Epithelial cell of esophagus (primary cell): Measurements from ENCODE around the gene TNFRSF8.
"Not testable (repeated sequence)": the region's sequence is repeated elsewhere in the genome, so short reads cannot be mapped to it uniquely, and the experiment has no call there.

Source experiments
- DNase-seq: peaks from one replicate; pipeline ENCODE4 v3.0.0; 2010; ENCODE audit warnings: low read depth
- H3K4me3 ChIP-seq: 2 replicates; pipeline ENCODE4 v1.5.1; 2011; ENCODE audit warnings: mild to moderate bottlenecking, low read length, control low read depth
- TF ChIP-seq, protein P1 (sequence below): IDR thresholded peaks from 2 replicates; pipeline ENCODE4 v1.5.1; 2011; ENCODE audit warnings: low read depth, mild to moderate bottlenecking, low read length, control low read depth, inconsistent platforms; ENCODE audit not compliant: insufficient read depth; ENCODE audit errors: missing control alignments

The TNFRSF8 gene

DNA sequence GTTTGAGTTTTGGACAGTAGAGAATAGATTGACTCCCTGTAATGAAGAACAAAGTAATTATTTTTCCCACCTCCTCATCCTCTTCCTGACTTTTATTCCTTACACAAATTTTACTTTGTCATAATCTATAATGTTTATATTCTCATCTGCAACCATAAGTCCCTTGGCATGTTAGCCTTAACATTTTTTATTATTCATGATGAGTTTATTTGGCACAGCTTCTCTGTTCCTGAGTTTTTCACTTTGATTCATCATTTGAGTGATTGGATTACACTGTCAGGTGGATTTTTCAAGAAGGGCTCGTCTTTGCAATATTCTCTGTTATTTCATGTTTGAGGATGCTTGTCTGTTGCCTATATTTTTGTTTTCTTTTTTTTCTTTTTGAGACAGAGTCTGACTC, 35.7 kb downstream of the TNFRSF8 start:
- H3K4me3 ChIP-seq: no peak overlapping the region
- TF ChIP-seq, protein P1, sequence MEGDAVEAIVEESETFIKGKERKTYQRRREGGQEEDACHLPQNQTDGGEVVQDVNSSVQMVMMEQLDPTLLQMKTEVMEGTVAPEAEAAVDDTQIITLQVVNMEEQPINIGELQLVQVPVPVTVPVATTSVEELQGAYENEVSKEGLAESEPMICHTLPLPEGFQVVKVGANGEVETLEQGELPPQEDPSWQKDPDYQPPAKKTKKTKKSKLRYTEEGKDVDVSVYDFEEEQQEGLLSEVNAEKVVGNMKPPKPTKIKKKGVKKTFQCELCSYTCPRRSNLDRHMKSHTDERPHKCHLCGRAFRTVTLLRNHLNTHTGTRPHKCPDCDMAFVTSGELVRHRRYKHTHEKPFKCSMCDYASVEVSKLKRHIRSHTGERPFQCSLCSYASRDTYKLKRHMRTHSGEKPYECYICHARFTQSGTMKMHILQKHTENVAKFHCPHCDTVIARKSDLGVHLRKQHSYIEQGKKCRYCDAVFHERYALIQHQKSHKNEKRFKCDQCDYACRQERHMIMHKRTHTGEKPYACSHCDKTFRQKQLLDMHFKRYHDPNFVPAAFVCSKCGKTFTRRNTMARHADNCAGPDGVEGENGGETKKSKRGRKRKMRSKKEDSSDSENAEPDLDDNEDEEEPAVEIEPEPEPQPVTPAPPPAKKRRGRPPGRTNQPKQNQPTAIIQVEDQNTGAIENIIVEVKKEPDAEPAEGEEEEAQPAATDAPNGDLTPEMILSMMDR: no peak
- peak; percentile 13 for DNase-seq

DNA sequence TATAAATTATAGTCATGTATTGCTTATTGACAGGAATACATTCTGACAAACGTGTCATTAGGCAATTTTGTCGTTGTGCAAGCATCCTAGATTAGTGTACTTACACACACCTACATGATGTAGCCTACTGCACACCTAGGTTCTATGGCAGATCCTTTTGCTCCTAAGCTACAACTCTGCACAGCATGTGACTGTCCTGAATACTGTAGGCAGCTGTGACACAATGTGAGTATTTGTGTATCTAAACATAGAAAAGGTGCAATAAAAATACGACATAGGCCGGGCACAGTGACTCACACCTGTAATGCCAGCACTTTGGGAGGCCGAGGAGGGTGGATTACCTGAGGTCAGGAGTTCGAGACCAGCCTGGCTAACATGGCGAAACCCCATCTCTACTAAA, 36.5 kb downstream of the TNFRSF8 start:
- H3K4me3 ChIP-seq: no peak overlapping the region
- peak; percentile 11 for DNase-seq
- TF ChIP-seq, protein P1: no peak

DNA sequence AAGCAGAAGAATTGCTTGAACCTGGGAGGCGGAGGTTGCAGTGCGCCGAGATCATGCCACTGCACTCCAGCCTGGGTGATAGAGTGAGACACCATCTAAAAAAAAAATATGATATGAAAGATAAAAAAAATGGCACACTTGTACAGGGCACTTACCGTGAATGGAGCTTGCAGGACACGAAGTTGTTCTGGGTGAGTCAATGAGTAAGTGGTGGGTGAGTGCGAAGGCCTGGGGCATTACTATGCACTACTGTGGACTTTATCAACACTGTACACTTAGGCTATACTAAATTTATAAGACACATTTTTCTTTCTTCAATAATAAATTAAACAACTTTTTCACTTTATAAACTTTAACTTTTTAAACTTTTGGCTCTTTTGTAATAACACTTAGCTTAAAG, 37.0 kb downstream of the TNFRSF8 start:
- TF ChIP-seq, protein P1: no peak
- DNase-seq: peak; percentile 15
- no peak overlapping the region for H3K4me3 ChIP-seq

DNA sequence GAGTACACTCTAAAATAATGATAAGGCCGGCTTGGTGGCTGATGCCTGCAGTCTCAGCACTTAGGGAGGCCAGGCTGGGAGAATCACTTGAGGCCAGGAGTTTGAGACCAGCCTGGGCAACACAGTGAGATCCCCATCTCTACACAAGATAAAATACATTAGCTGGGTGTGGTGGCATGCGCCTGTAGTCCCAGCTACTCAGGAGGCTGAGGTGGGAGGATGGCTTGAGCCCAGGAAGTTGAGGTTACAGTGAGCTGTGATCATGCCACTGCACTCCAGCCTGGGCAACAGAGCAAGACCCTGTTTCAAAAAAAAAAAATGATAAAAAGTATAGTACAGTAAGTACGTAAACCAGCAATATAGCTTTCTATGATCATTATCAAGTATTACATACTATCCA, 38.0 kb downstream of the TNFRSF8 start:
- not testable (repeated sequence) for H3K4me3 ChIP-seq, DNase-seq

DNA sequence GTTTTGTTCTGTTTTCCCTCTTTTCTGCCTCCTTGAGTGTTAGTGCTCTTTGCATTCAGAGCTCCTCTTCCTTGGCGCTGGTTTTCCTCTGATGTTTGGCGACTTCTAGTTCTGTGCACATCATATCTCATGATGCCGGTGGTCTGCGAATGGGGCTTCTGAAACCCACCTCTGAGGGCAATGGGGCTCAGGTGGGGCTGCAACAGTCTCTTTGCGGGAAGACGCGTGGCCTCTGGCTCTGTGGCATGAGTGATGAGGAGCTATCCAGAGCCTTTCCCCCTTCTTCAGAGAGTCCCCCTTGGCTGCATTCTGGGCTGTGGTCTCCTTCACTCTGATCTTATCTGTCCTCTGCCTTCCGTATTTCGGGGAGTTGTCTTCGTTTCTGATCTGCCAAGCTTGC, 39.0 kb downstream of the TNFRSF8 start:
- TF ChIP-seq, protein P1: no peak
- H3K4me3 ChIP-seq: no peak overlapping the region
- no peak for DNase-seq

DNA sequence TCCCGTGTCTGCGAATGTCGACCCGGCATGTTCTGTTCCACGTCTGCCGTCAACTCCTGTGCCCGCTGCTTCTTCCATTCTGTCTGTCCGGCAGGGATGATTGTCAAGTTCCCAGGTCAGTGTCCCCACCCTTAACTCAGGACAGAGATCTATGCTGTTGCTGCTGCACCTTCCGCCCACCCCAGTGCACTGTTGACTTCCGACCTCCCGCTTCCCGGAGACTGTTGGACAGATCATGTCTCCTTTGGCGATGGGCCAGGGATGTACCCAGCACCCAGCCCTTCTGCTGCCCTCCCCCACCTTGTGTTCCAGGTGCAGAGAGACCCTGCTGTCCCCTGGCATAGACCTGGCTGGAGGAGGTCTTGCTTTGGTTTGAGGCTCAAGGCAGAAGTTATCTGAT, 41.3 kb downstream of the TNFRSF8 start:
- H3K4me3 ChIP-seq: no peak overlapping the region
- TF ChIP-seq, protein P1: no peak
- no peak for DNase-seq

DNA sequence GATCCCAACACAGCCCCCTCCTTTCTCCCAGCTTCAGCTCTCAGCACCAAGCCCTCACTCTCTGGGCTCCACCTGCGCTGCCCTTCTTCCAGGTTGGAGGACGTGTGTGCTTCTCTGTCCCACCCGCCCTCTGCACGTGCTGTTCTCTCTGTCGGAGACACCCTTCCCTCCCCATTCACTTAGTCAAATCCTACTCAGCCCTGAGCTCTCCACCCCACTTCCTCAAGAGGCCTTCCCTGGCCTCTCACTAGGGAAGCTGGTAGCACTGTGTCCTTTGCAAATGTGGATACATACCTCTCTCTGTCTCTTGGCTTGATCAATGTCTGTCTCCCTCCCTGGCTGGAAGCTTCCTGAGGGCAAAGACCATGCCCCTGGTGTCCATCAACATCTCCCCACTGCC, 43.0 kb downstream of the TNFRSF8 start:
- no peak for DNase-seq
- TF ChIP-seq, protein P1: no peak
- H3K4me3 ChIP-seq: no peak overlapping the region

DNA sequence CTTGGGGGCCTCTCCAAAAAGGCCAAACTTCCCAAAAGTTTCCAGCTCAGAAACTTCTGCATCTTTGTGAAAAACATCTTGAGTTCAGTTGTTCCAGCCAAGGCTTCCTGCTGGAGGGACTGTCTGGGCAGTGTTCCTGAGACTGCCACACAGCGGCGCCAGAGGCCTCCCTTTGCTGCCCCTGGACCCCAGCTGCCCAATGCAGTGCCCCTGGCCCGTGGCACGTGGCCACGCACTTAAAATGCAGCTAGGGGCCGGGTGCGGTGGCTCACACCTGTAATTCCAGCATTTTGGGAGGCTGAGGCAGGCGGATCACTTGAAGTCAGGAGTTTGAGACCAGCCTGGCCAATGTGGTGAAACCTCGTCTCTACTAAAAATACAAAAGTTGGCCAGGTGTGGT, 43.8 kb downstream of the TNFRSF8 start:
- TF ChIP-seq, protein P1: peak; percentile 23
- H3K4me3 ChIP-seq, DNase-seq: not testable (repeated sequence)
